Measurements from ENCODE around the gene PARN.
"Not testable (repeated sequence)": the region's sequence is repeated elsewhere in the genome, so short reads cannot be mapped to it uniquely, and the experiment has no call there.

PARN gene

GRCh38 chr16:14652726-14653125, 22.7 kb upstream of the PARN start:
- Histone ChIP-seq H3K4me3 (ENCODE audit: low read length in 2 of 2) (no peak overlapping the region), H3K4me1 (ENCODE audit: control insufficient read depth, insufficient read depth, low read length) (no peaks in the 10 kb centered on the region), H3K27me3 (ENCODE audit: control insufficient read depth in 1 of 2, insufficient read depth in 2 of 2, low read length in 2 of 2) (no peaks in the 10 kb centered on the region), H3K9ac (ENCODE audit: low read length in 2 of 2) (no peak overlapping the region), H3K36me3 (ENCODE audit: control insufficient read depth in 2 of 2, insufficient read depth in 2 of 2, low read length in 2 of 2) (peaks cover 40 to 43% of the 10 kb centered on the region in 2 donors), H3K9me3 (ENCODE audit: control insufficient read depth in 2 of 2, low read length in 2 of 2) (no peaks in the 10 kb centered on the region), H3K27ac (ENCODE audit: low read length) (no peak overlapping the region)

- Histone ChIP-seq H3K4me3 (ENCODE audit: low read length in 2 of 2) (no peak overlapping the region), H3K4me1 (ENCODE audit: control insufficient read depth, insufficient read depth, low read length) (no peaks in the 10 kb centered on the region), H3K9me3 (ENCODE audit: control insufficient read depth in 2 of 2, low read length in 2 of 2) (no peaks in the 10 kb centered on the region), H3K9ac (ENCODE audit: low read length in 2 of 2) (no peak overlapping the region), H3K36me3 (ENCODE audit: control insufficient read depth in 2 of 2, insufficient read depth in 2 of 2, low read length in 2 of 2) (peaks cover 33 to 41% of the 10 kb centered on the region in 2 donors), H3K27me3 (ENCODE audit: control insufficient read depth in 1 of 2, insufficient read depth in 2 of 2, low read length in 2 of 2) (no peaks in the 10 kb centered on the region), H3K27ac (ENCODE audit: low read length) (no peak overlapping the region)
These were observed 20.6 kb upstream of the PARN start for GRCh38 chr16:14650629-14651028.

- Histone ChIP-seq H3K27ac (ENCODE audit: low read length) (no peak overlapping the region), H3K4me3 (ENCODE audit: low read length in 2 of 2) (no peak overlapping the region), H3K9me3 (ENCODE audit: control insufficient read depth in 2 of 2, low read length in 2 of 2) (no peaks in the 10 kb centered on the region), H3K4me1 (ENCODE audit: control insufficient read depth, insufficient read depth, low read length) (no peaks in the 10 kb centered on the region), H3K9ac (ENCODE audit: low read length in 2 of 2) (no peak overlapping the region), H3K36me3 (ENCODE audit: control insufficient read depth in 2 of 2, insufficient read depth in 2 of 2, low read length in 2 of 2) (peaks cover 37 to 45% of the 10 kb centered on the region in 2 donors), H3K27me3 (ENCODE audit: control insufficient read depth in 1 of 2, insufficient read depth in 2 of 2, low read length in 2 of 2) (no peaks in the 10 kb centered on the region)
These were observed 19.8 kb upstream of the PARN start for GRCh38 chr16:14649816-14650215.

GRCh38 chr16:14641926-14642325, 11.9 kb upstream of the PARN start:
- Histone ChIP-seq H3K9me3 (ENCODE audit: control insufficient read depth in 2 of 2, low read length in 2 of 2) (no peaks in the 10 kb centered on the region), H3K4me1 (ENCODE audit: control insufficient read depth, insufficient read depth, low read length) (no peaks in the 10 kb centered on the region), H3K4me3 (ENCODE audit: low read length in 2 of 2) (no peak overlapping the region), H3K27me3 (ENCODE audit: control insufficient read depth in 1 of 2, insufficient read depth in 2 of 2, low read length in 2 of 2) (no peaks in the 10 kb centered on the region), H3K9ac (ENCODE audit: low read length in 2 of 2) (no peak overlapping the region), H3K36me3 (ENCODE audit: control insufficient read depth in 2 of 2, insufficient read depth in 2 of 2, low read length in 2 of 2) (peaks cover 16 to 26% of the 10 kb centered on the region in 2 donors), H3K27ac (ENCODE audit: low read length) (no peak overlapping the region)

- Histone ChIP-seq H3K4me3 (ENCODE audit: low read length in 2 of 2) (no peak overlapping the region), H3K9ac (ENCODE audit: low read length in 2 of 2) (no peak overlapping the region), H3K4me1 (ENCODE audit: control insufficient read depth, insufficient read depth, low read length) (no peaks in the 10 kb centered on the region), H3K9me3 (ENCODE audit: control insufficient read depth in 2 of 2, low read length in 2 of 2) (no peaks in the 10 kb centered on the region), H3K27me3 (ENCODE audit: control insufficient read depth in 1 of 2, insufficient read depth in 2 of 2, low read length in 2 of 2) (no peaks in the 10 kb centered on the region), H3K36me3 (ENCODE audit: control insufficient read depth in 2 of 2, insufficient read depth in 2 of 2, low read length in 2 of 2) (peaks cover 16 to 26% of the 10 kb centered on the region in 2 donors), H3K27ac (ENCODE audit: low read length) (no peak overlapping the region)
These were observed 11.1 kb upstream of the PARN start for GRCh38 chr16:14641206-14641605.

- Histone ChIP-seq H3K4me1 (ENCODE audit: control insufficient read depth, insufficient read depth, low read length) (no peaks in the 10 kb centered on the region), H3K36me3 (ENCODE audit: control insufficient read depth in 2 of 2, insufficient read depth in 2 of 2, low read length in 2 of 2) (peaks cover 16 to 23% of the 10 kb centered on the region in 2 donors), H3K27ac (ENCODE audit: low read length) (no peak overlapping the region), H3K4me3 (ENCODE audit: low read length in 2 of 2) (no peak overlapping the region), H3K9ac (ENCODE audit: low read length in 2 of 2) (no peak overlapping the region), H3K9me3 (ENCODE audit: control insufficient read depth in 2 of 2, low read length in 2 of 2) (no peaks in the 10 kb centered on the region), H3K27me3 (ENCODE audit: control insufficient read depth in 1 of 2, insufficient read depth in 2 of 2, low read length in 2 of 2) (no peaks in the 10 kb centered on the region)
These were observed 10.5 kb upstream of the PARN start for GRCh38 chr16:14640538-14640937.

GRCh38 chr16:14636951-14637240, 6.8 kb upstream of the PARN start:
- H3K9me3 ChIP-seq (ENCODE audit: control insufficient read depth in 2 of 2, low read length in 2 of 2); H3K4me3 ChIP-seq (ENCODE audit: low read length in 2 of 2); H3K27ac ChIP-seq (ENCODE audit: low read length); H3K27me3 ChIP-seq (ENCODE audit: control insufficient read depth in 1 of 2, insufficient read depth in 2 of 2, low read length in 2 of 2); H3K9ac ChIP-seq (ENCODE audit: low read length in 2 of 2): not testable (repeated sequence)
- H3K36me3 ChIP-seq (ENCODE audit: control insufficient read depth in 2 of 2, insufficient read depth in 2 of 2, low read length in 2 of 2), result peaks cover 3 to 12% of the 10 kb centered on the region in 2 donors
- peaks cover 12% of the 10 kb centered on the region for H3K4me1 ChIP-seq (ENCODE audit: control insufficient read depth, insufficient read depth, low read length)

GRCh38 chr16:14636179-14636950, 6.3 kb upstream of the PARN start:
- H3K36me3 ChIP-seq (ENCODE audit: control insufficient read depth in 2 of 2, insufficient read depth in 2 of 2, low read length in 2 of 2), result peaks cover 3 to 12% of the 10 kb centered on the region in 2 donors
- H3K27me3 ChIP-seq (ENCODE audit: control insufficient read depth in 1 of 2, insufficient read depth in 2 of 2, low read length in 2 of 2); H3K9ac ChIP-seq (ENCODE audit: low read length in 2 of 2); H3K4me3 ChIP-seq (ENCODE audit: low read length in 2 of 2); H3K9me3 ChIP-seq (ENCODE audit: control insufficient read depth in 2 of 2, low read length in 2 of 2); H3K27ac ChIP-seq (ENCODE audit: low read length): not testable (repeated sequence)
- H3K4me1 ChIP-seq (ENCODE audit: control insufficient read depth, insufficient read depth, low read length), result peaks cover 13% of the 10 kb centered on the region

GRCh38 chr16:14635395-14636165, 5.5 kb upstream of the PARN start:
- Histone ChIP-seq H3K9ac (ENCODE audit: low read length in 2 of 2) (no peak overlapping the region), H3K9me3 (ENCODE audit: control insufficient read depth in 2 of 2, low read length in 2 of 2) (no peaks in the 10 kb centered on the region), H3K4me1 (ENCODE audit: control insufficient read depth, insufficient read depth, low read length) (peaks cover 14% of the 10 kb centered on the region), H3K27ac (ENCODE audit: low read length) (no peak overlapping the region), H3K27me3 (ENCODE audit: control insufficient read depth in 1 of 2, insufficient read depth in 2 of 2, low read length in 2 of 2) (no peaks in the 10 kb centered on the region), H3K36me3 (ENCODE audit: control insufficient read depth in 2 of 2, insufficient read depth in 2 of 2, low read length in 2 of 2) (peaks cover 3 to 10% of the 10 kb centered on the region in 2 donors), H3K4me3 (ENCODE audit: low read length in 2 of 2) (no peak overlapping the region)

- H3K27ac ChIP-seq (ENCODE audit: low read length), result no peak overlapping the region
- H3K4me3 ChIP-seq (ENCODE audit: low read length in 2 of 2), result peak overlapping the region; percentile 91 to 95
- no peak overlapping the region for H3K9ac ChIP-seq (ENCODE audit: low read length in 2 of 2)
- H3K4me1 ChIP-seq (ENCODE audit: control insufficient read depth, insufficient read depth, low read length), result peaks cover 23% of the 10 kb centered on the region
- peaks cover 3 to 6% of the 10 kb centered on the region in 2 donors for H3K36me3 ChIP-seq (ENCODE audit: control insufficient read depth in 2 of 2, insufficient read depth in 2 of 2, low read length in 2 of 2)
- H3K9me3 ChIP-seq (ENCODE audit: control insufficient read depth in 2 of 2, low read length in 2 of 2), result no peaks in the 10 kb centered on the region
- H3K27me3 ChIP-seq (ENCODE audit: control insufficient read depth in 1 of 2, insufficient read depth in 2 of 2, low read length in 2 of 2), result no peaks in the 10 kb centered on the region
These were observed 4.3 kb upstream of the PARN start for GRCh38 chr16:14634389-14634725.
